NCI-H460 (cell line): ENCODE data around the gene KMT2D. TPM values are rescaled to one million over a fixed set of nuclear protein-coding genes. Genes with fewer than 3 reads are reported as not detected.

Experiments
- DNase-seq: peaks from one replicate; pipeline ENCODE4 v3.0.0-alpha.2; 2016; ENCODE audit warnings: low read depth; ENCODE audit errors: extremely low read depth
- total RNA-seq: library from RNA; depleted of rRNA; stranded (reverse); fragments of >200 nt; shearing (Covaris generic); gene quantifications from 2 replicates; pipeline ENCODE4 v1.2.3, GENCODE V29; 2014; rRNA removed

KMT2D gene
- total RNA-seq, 1 experiment from 2014 or later = 19.1 TPM

- no peak for DNase-seq
Observed at GRCh38 chr12:49022558-49023178, 37.9 kb downstream of the KMT2D start.

- no peak for DNase-seq
Observed at GRCh38 chr12:49021292-49021915, 39.2 kb downstream of the KMT2D start.

GRCh38 chr12:49020441-49020840 is 40.2 kb downstream of the KMT2D start:
- DNase-seq = no peak

GRCh38 chr12:49019443-49020324 is 40.9 kb downstream of the KMT2D start:
- peak; percentile 57 for DNase-seq

- no peak for DNase-seq
Observed at GRCh38 chr12:49019120-49019430, 41.5 kb downstream of the KMT2D start.

GRCh38 chr12:49018261-49019119 is 42.1 kb downstream of the KMT2D start, which contains the start of gene PRKAG1:
PRKAG1 (minus strand) TSS chr12:49018776; CDS start chr12:49018740, 36 bp downstream.
- DNase-seq = peak; percentile 96

GRCh38 chr12:49017891-49018260 is 42.7 kb downstream of the KMT2D start:
- no peak for DNase-seq

- no peak for DNase-seq
Observed at GRCh38 chr12:49015196-49015595, 45.4 kb downstream of the KMT2D start.

GRCh38 chr12:49014547-49014946 is 46.0 kb downstream of the KMT2D start:
- no peak for DNase-seq

- DNase-seq = no peak
Observed at GRCh38 chr12:49013428-49013827, 47.2 kb downstream of the KMT2D start.

- DNase-seq = no peak
Observed at GRCh38 chr12:49012739-49013138, 47.9 kb downstream of the KMT2D start.

Other genes starting within 250 kb of the KMT2D start
- gene CACNB3, start 242.3 kb downstream of the KMT2D start, total RNA-seq = 6.3 and 6.6 TPM in 2 replicates
- 67.8 and 68.6 TPM in 2 replicates for gene DDX23, start 208.6 kb downstream of the KMT2D start, total RNA-seq
- gene RND1, start 194.9 kb downstream of the KMT2D start, total RNA-seq = 0.17 TPM in 1 of 2 replicates, not detected in the other
- 47.1 and 54.6 TPM in 2 replicates for gene FKBP11, start 135.3 kb downstream of the KMT2D start, total RNA-seq
- 45.5 and 50.8 TPM in 2 replicates for gene ARF3, start 103.3 kb downstream of the KMT2D start, total RNA-seq
- gene WNT10B, start 89.1 kb downstream of the KMT2D start, total RNA-seq = 3.9 and 4.5 TPM in 2 replicates
- gene WNT1, start 82.5 kb downstream of the KMT2D start, total RNA-seq = not detected in 2 replicates
- 0.40 and 0.50 TPM in 2 replicates for gene DDN, start 61.4 kb downstream of the KMT2D start, total RNA-seq
- gene PRKAG1, start 42.0 kb downstream of the KMT2D start, total RNA-seq = 90.7 and 92.8 TPM in 2 replicates
- gene RHEBL1, start 9.2 kb upstream of the KMT2D start, total RNA-seq = 3.6 and 5.1 TPM in 2 replicates
- 0.07 TPM in 1 of 2 replicates, not detected in the other for gene DHH, start 34.0 kb upstream of the KMT2D start, total RNA-seq
- gene LMBR1L, start 50.1 kb upstream of the KMT2D start, total RNA-seq = 34.0 and 35.6 TPM in 2 replicates
- gene TUBA1B, start 70.6 kb upstream of the KMT2D start, total RNA-seq = 1,553 and 1,790 TPM in 2 replicates
- gene TUBA1A, start 128.3 kb upstream of the KMT2D start, total RNA-seq = 216 and 232 TPM in 2 replicates
- gene TUBA1C, start 204.3 kb upstream of the KMT2D start, total RNA-seq = 618 and 693 TPM in 2 replicates
- gene PRPH, start 234.4 kb upstream of the KMT2D start, total RNA-seq = 1.7 and 3.4 TPM in 2 replicates